ENCODE measurements around the gene DISP1.

Gene DISP1

GRCh38 chr1:222813866-222814535 is 838 bp upstream of the DISP1 start:
- H3K36me3 ChIP-seq (ENCODE audit: control insufficient read depth, insufficient read depth, low read length) = no peaks in the 10 kb centered on the region
- H3K27me3 ChIP-seq (replicated peaks; ENCODE audit: control insufficient read depth, insufficient read depth, low read length) = no peaks in the 10 kb centered on the region
- TF ChIP-seq CTCF (IDR thresholded peaks at IDR 0.05; ENCODE audit: insufficient read depth, low read length, poor library complexity, severe bottlenecking) = no peak
- peak overlapping the region; percentile 90 for H3K4me3 ChIP-seq (replicated peaks; ENCODE audit: low read depth, low read length)
- no peak for DNase-seq (ENCODE audit: extremely low read depth, insufficient read length)

- Histone ChIP-seq H3K27me3 (replicated peaks; ENCODE audit: control insufficient read depth, insufficient read depth, low read length) (no peaks in the 10 kb centered on the region), H3K4me3 (replicated peaks; ENCODE audit: low read depth, low read length) (peak overlapping the region; percentile 90), H3K36me3 (ENCODE audit: control insufficient read depth, insufficient read depth, low read length) (no peaks in the 10 kb centered on the region)
- DNase-seq (ENCODE audit: extremely low read depth, insufficient read length) = no peak
- TF ChIP-seq CTCF (IDR thresholded peaks at IDR 0.05; ENCODE audit: insufficient read depth, low read length, poor library complexity, severe bottlenecking) = no peak
These were observed 564 bp downstream of the DISP1 start for GRCh38 chr1:222815440-222815765.

GRCh38 chr1:222817529-222817928 is 2.7 kb downstream of the DISP1 start:
- H3K4me3 ChIP-seq (replicated peaks; ENCODE audit: low read depth, low read length) = no peak overlapping the region
- H3K36me3 ChIP-seq (ENCODE audit: control insufficient read depth, insufficient read depth, low read length) = no peaks in the 10 kb centered on the region
- H3K27me3 ChIP-seq (replicated peaks; ENCODE audit: control insufficient read depth, insufficient read depth, low read length) = no peaks in the 10 kb centered on the region
- no peak for TF ChIP-seq CTCF (IDR thresholded peaks at IDR 0.05; ENCODE audit: insufficient read depth, low read length, poor library complexity, severe bottlenecking)
- DNase-seq (ENCODE audit: extremely low read depth, insufficient read length) = no peak

- DNase-seq (ENCODE audit: extremely low read depth, insufficient read length) = no peak
- no peak overlapping the region for H3K4me3 ChIP-seq (replicated peaks; ENCODE audit: low read depth, low read length)
- H3K27me3 ChIP-seq (replicated peaks; ENCODE audit: control insufficient read depth, insufficient read depth, low read length) = no peaks in the 10 kb centered on the region
- no peaks in the 10 kb centered on the region for H3K36me3 ChIP-seq (ENCODE audit: control insufficient read depth, insufficient read depth, low read length)
- TF ChIP-seq CTCF (IDR thresholded peaks at IDR 0.05; ENCODE audit: insufficient read depth, low read length, poor library complexity, severe bottlenecking) = no peak
These were observed 3.3 kb downstream of the DISP1 start for GRCh38 chr1:222818171-222818570.

GRCh38 chr1:222820171-222820712 is 5.4 kb downstream of the DISP1 start:
- no peak for TF ChIP-seq CTCF (IDR thresholded peaks at IDR 0.05; ENCODE audit: insufficient read depth, low read length, poor library complexity, severe bottlenecking)
- DNase-seq (ENCODE audit: extremely low read depth, insufficient read length) = no peak
- Histone ChIP-seq H3K4me3 (replicated peaks; ENCODE audit: low read depth, low read length) (no peak overlapping the region), H3K36me3 (ENCODE audit: control insufficient read depth, insufficient read depth, low read length) (no peaks in the 10 kb centered on the region), H3K27me3 (replicated peaks; ENCODE audit: control insufficient read depth, insufficient read depth, low read length) (no peaks in the 10 kb centered on the region)

- Histone ChIP-seq H3K36me3 (ENCODE audit: control insufficient read depth, insufficient read depth, low read length) (no peaks in the 10 kb centered on the region), H3K4me3 (replicated peaks; ENCODE audit: low read depth, low read length) (no peak overlapping the region), H3K27me3 (replicated peaks; ENCODE audit: control insufficient read depth, insufficient read depth, low read length) (no peaks in the 10 kb centered on the region)
- TF ChIP-seq CTCF (IDR thresholded peaks at IDR 0.05; ENCODE audit: insufficient read depth, low read length, poor library complexity, severe bottlenecking) = no peak
- no peak for DNase-seq (ENCODE audit: extremely low read depth, insufficient read length)
These were observed 6.4 kb downstream of the DISP1 start for GRCh38 chr1:222821239-222821638.

All from GM06990 (cell line).